UCSD-AML1 (cell line): ENCODE results near the gene RABGGTA.
"Not testable (repeated sequence)": the region's sequence is repeated elsewhere in the genome, so short reads cannot be mapped to it uniquely, and the experiment has no call there.

ENCODE experiments used
- DNase-seq: peaks from one replicate; lab custom pipeline; 2025; ENCODE audit not compliant: unreplicated experiment; lab: John Stamatoyannopoulos, UW

The RABGGTA gene

GRCh38 chr14:24219521-24219920 lies 51.9 kb downstream of the RABGGTA start:
- no peak for DNase-seq

GRCh38 chr14:24219080-24219479 lies 52.3 kb downstream of the RABGGTA start:
- no peak for DNase-seq

- DNase-seq, result not testable (repeated sequence)
These were observed 54.5 kb downstream of the RABGGTA start for GRCh38 chr14:24216876-24217275.

GRCh38 chr14:24216345-24216699 lies 55.1 kb downstream of the RABGGTA start:
- no peak for DNase-seq
